Trophoblast cell (in vitro differentiated cells and primary cell): ENCODE results near the gene CDK6.

Experiments used
- DNase-seq, 2 donors: peaks; one replicate each; pipeline ENCODE4 v3.0.0-alpha.2; 2016
- H2AFZ ChIP-seq: 2 replicates; pipeline ENCODE4 v1.6.1; 2013; ENCODE audit warnings: low read length, moderate library complexity, mild to moderate bottlenecking; ENCODE audit not compliant: insufficient read depth, poor library complexity
- H2AK5ac ChIP-seq: 2 replicates; pipeline ENCODE4 v1.6.1; 2013; ENCODE audit warnings: mild to moderate bottlenecking, low read length
- H2BK120ac ChIP-seq: 2 replicates; pipeline ENCODE4 v1.6.1; 2013; ENCODE audit warnings: low read length, mild to moderate bottlenecking, moderate library complexity; ENCODE audit not compliant: insufficient read depth, poor library complexity
- H2BK12ac ChIP-seq: 2 replicates; pipeline ENCODE4 v1.6.1; 2013; ENCODE audit warnings: mild to moderate bottlenecking, low read length, moderate library complexity
- H2BK5ac ChIP-seq: 2 replicates; pipeline ENCODE4 v1.6.1; 2013; ENCODE audit warnings: low read length, low read depth, moderate library complexity, mild to moderate bottlenecking; ENCODE audit not compliant: poor library complexity
- H3K14ac ChIP-seq: 2 replicates; pipeline ENCODE4 v1.6.1; 2013; ENCODE audit warnings: mild to moderate bottlenecking, low read length
- H3K18ac ChIP-seq: 2 replicates; pipeline ENCODE4 v1.6.1; 2013; ENCODE audit warnings: mild to moderate bottlenecking, low read length
- H3K23ac ChIP-seq: 2 replicates; pipeline ENCODE4 v1.6.1; 2013; ENCODE audit warnings: low read length
- H3K27ac ChIP-seq: 2 replicates; pipeline ENCODE4 v1.5.1; 2013; ENCODE audit warnings: low read depth, mild to moderate bottlenecking, inconsistent platforms, low read length, moderate library complexity
- H3K27me3 ChIP-seq: 2 replicates; pipeline ENCODE4 v1.6.1; 2013; ENCODE audit warnings: inconsistent platforms, mild to moderate bottlenecking, low read length, moderate library complexity; ENCODE audit not compliant: insufficient read depth
- H3K36me3 ChIP-seq, 2 experiments: 1 replicate in 1 of 2; 2 replicates in 1 of 2; pipeline ENCODE4 v1.6.1; 2013; ENCODE audit warnings: low read length in 2 of 2, mild to moderate bottlenecking in 2 of 2, moderate library complexity in 1 of 2; ENCODE audit not compliant: insufficient read depth in 2 of 2, control insufficient read depth in 1 of 2
- H3K4ac ChIP-seq: 2 replicates; pipeline ENCODE4 v1.6.1; 2013; ENCODE audit warnings: low read depth, mild to moderate bottlenecking, low read length, moderate library complexity
- H3K4me1 ChIP-seq, 2 experiments: 1 replicate in 1 of 2; 2 replicates in 1 of 2; pipeline ENCODE4 v1.6.1; 2013; ENCODE audit warnings: low read length in 2 of 2, mild to moderate bottlenecking in 2 of 2, moderate library complexity in 1 of 2; ENCODE audit not compliant: insufficient read depth in 2 of 2, control insufficient read depth in 1 of 2
- H3K4me2 ChIP-seq: 2 replicates; pipeline ENCODE4 v1.6.1; 2013; ENCODE audit warnings: inconsistent platforms, mild to moderate bottlenecking, low read length, moderate library complexity
- H3K4me3 ChIP-seq: 2 replicates; pipeline ENCODE4 v1.5.1; 2013; ENCODE audit warnings: mild to moderate bottlenecking, low read depth, low read length, inconsistent platforms
- H3K79me1 ChIP-seq: one replicate; pipeline ENCODE4 v1.6.1; 2013; ENCODE audit warnings: low read length
- H3K79me2 ChIP-seq: 2 replicates; pipeline ENCODE4 v1.6.1; 2013; ENCODE audit warnings: low read length, mild to moderate bottlenecking; ENCODE audit not compliant: control insufficient read depth, insufficient read depth, poor library complexity
- H3K9ac ChIP-seq: 2 replicates; pipeline ENCODE4 v1.6.1; 2013; ENCODE audit warnings: mild to moderate bottlenecking, low read length
- H3K9me3 ChIP-seq: 2 replicates; pipeline ENCODE4 v1.6.1; 2013; ENCODE audit warnings: low read depth, mild to moderate bottlenecking, control low read depth, inconsistent platforms, low read length; ENCODE audit not compliant: insufficient read depth
- H4K12ac ChIP-seq: 2 replicates; pipeline ENCODE4 v1.6.1; 2013; ENCODE audit warnings: low read depth, mild to moderate bottlenecking, low read length, moderate library complexity
- H4K8ac ChIP-seq: 2 replicates; pipeline ENCODE4 v1.6.1; 2013; ENCODE audit warnings: low read depth, mild to moderate bottlenecking, low read length, moderate library complexity
- H4K91ac ChIP-seq: one replicate; pipeline ENCODE4 v1.6.1; 2013; ENCODE audit warnings: low read depth, mild to moderate bottlenecking, low read length, moderate library complexity
- WGBS: extraction: QIAGEN DNeasy Blood & Tissue Kit; methylation state at CpG from one replicate; pipeline ENCODE4 v1.1.7; 2013; ENCODE audit warnings: missing lambda C conversion rate; ENCODE audit not compliant: insufficient read length, insufficient coverage; ENCODE audit errors: extremely low coverage; 5-methylcytosine and 5-hydroxymethylcytosine counted together

CDK6 gene

GRCh38 chr7:92799446-92800211 is 36.7 kb downstream of the CDK6 start:
- Histone ChIP-seq H2BK120ac (no peak overlapping the region), H3K4me2 (no peak overlapping the region), H3K27ac (no peak overlapping the region), H4K91ac (no peak overlapping the region), H3K18ac (no peak overlapping the region), H3K9me3 (no peaks in the 10 kb centered on the region), H3K27me3 (no peaks in the 10 kb centered on the region), H2BK12ac (no peak overlapping the region), H2BK5ac (no peak overlapping the region), H3K14ac (no peak overlapping the region), H2AFZ (no peak overlapping the region), H3K4ac (no peak overlapping the region), H3K79me2 (no peaks in the 10 kb centered on the region), H3K4me3 (no peak overlapping the region), H3K4me1 (no peaks in the 10 kb centered on the region), H3K9ac (no peak overlapping the region), H4K8ac (no peak overlapping the region), H3K23ac (no peak overlapping the region), H3K79me1 (no peaks in the 10 kb centered on the region), H3K36me3 (no peaks in the 10 kb centered on the region), H4K12ac (no peak overlapping the region), H2AK5ac (no peak overlapping the region)
- no CpG with 5 or more reads among the region's 3 CpGs for WGBS
- no peak for DNase-seq

- Histone ChIP-seq H3K27me3 (no peaks in the 10 kb centered on the region), H3K9ac (no peak overlapping the region), H3K79me2 (no peaks in the 10 kb centered on the region), H3K4me3 (no peak overlapping the region), H4K12ac (no peak overlapping the region), H2AFZ (no peak overlapping the region), H3K18ac (no peak overlapping the region), H2BK120ac (no peak overlapping the region), H3K14ac (no peak overlapping the region), H3K9me3 (no peaks in the 10 kb centered on the region), H3K23ac (no peak overlapping the region), H2BK5ac (no peak overlapping the region), H3K27ac (no peak overlapping the region), H4K91ac (no peak overlapping the region), H3K4ac (no peak overlapping the region), H3K4me2 (no peak overlapping the region), H2BK12ac (no peak overlapping the region), H2AK5ac (no peak overlapping the region), H4K8ac (no peak overlapping the region), H3K4me1 (peaks cover 0 to 2% of the 10 kb centered on the region in 2 experiments), H3K36me3 (no peaks in the 10 kb centered on the region), H3K79me1 (no peaks in the 10 kb centered on the region)
- no CpG with 5 or more reads among the region's 1 CpG for WGBS
- DNase-seq, result no peak
Measured at GRCh38 chr7:92798517-92799249, 37.7 kb downstream of the CDK6 start.

- Histone ChIP-seq H3K27me3 (no peaks in the 10 kb centered on the region), H3K9ac (no peak overlapping the region), H2BK120ac (no peak overlapping the region), H3K79me1 (no peaks in the 10 kb centered on the region), H2BK12ac (no peak overlapping the region), H2BK5ac (no peak overlapping the region), H3K4ac (no peak overlapping the region), H4K8ac (no peak overlapping the region), H3K14ac (no peak overlapping the region), H3K18ac (no peak overlapping the region), H4K91ac (no peak overlapping the region), H3K4me2 (no peak overlapping the region), H3K79me2 (no peaks in the 10 kb centered on the region), H3K9me3 (no peaks in the 10 kb centered on the region), H3K4me1 (peaks cover 0 to 2% of the 10 kb centered on the region in 2 experiments), H3K4me3 (no peak overlapping the region), H3K23ac (no peak overlapping the region), H3K36me3 (no peaks in the 10 kb centered on the region), H3K27ac (no peak overlapping the region), H2AK5ac (no peak overlapping the region), H4K12ac (no peak overlapping the region), H2AFZ (no peak overlapping the region)
- no CpG with 5 or more reads among the region's 4 CpGs for WGBS
- DNase-seq, result no peak
Measured at GRCh38 chr7:92797693-92798092, 38.7 kb downstream of the CDK6 start.

DNA sequence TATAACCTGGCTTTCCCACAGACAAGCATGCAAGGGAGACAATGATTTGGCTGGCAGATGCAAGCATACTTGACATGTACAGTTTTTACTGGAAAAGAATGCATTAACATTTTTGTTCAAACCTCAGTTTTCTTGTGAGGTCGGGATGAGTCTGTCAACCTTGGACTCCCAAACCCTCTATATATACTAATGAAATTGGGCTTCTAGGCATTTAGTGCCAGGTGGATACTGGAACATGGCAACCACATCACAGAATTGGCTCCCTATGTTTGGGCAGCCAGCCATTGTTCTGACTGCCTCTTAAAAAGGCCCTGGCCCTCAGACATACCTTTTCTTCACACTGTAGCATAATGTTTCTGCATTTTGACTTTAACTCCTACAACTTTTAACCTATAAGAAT is 39.1 kb downstream of the CDK6 start:
- H4K12ac ChIP-seq, result no peak overlapping the region
- no peak overlapping the region for H3K23ac ChIP-seq
- H3K27ac ChIP-seq, result no peak overlapping the region
- no peak overlapping the region for H2BK12ac ChIP-seq
- H2AFZ ChIP-seq, result no peak overlapping the region
- no peaks in the 10 kb centered on the region for H3K27me3 ChIP-seq
- no peak overlapping the region for H2AK5ac ChIP-seq
- H3K36me3 ChIP-seq, result no peaks in the 10 kb centered on the region
- no peak overlapping the region for H3K14ac ChIP-seq
- no peak overlapping the region for H3K18ac ChIP-seq
- H2BK120ac ChIP-seq, result no peak overlapping the region
- no peak overlapping the region for H4K8ac ChIP-seq
- H4K91ac ChIP-seq, result no peak overlapping the region
- no peak overlapping the region for H3K9ac ChIP-seq
- no peaks in the 10 kb centered on the region for H3K9me3 ChIP-seq
- no peak for DNase-seq
- H3K4me3 ChIP-seq, result no peak overlapping the region
- no peak overlapping the region for H3K4ac ChIP-seq
- H3K4me2 ChIP-seq, result no peak overlapping the region
- H3K4me1 ChIP-seq, result peaks cover 0 to 2% of the 10 kb centered on the region in 2 experiments
- no peaks in the 10 kb centered on the region for H3K79me1 ChIP-seq
- WGBS, result no CpG with 5 or more reads among the region's 1 CpG
- H3K79me2 ChIP-seq, result no peaks in the 10 kb centered on the region
- H2BK5ac ChIP-seq, result no peak overlapping the region
